Measurements from ENCODE around the gene FAM124A.
"Not testable (repeated sequence)": the region's sequence is repeated elsewhere in the genome, so short reads cannot be mapped to it uniquely, and the experiment has no call there.

Gene FAM124A

DNA sequence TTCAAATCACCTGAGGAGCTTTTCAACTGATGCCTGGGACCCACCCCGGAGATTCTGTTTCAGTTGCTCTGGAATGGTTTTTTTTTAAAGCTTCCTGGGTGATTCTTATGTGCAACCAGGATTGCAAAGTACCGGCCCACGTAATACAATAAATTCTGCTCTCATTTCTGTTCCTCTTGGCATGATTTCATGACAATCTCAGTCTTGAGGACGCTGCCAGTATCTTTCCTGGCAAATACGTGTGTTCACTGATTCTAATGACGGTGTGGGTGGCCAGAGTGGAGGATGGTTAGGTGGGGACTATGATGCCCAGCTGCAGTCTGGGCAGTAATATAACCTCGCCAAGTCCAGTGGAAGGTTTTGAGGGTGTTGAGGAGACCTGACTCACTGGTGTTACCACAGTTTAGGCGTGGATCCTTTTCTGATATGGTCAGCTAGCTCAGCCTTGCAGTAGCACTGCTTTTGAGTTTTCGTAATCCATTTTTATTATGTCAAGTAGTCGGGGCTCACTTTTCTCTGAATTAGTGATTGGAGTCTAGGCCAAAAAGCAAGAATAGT lies 49.4 kb downstream of the FAM124A start:
- no peak for DNase-seq (ENCODE audit: low spot score)

DNA sequence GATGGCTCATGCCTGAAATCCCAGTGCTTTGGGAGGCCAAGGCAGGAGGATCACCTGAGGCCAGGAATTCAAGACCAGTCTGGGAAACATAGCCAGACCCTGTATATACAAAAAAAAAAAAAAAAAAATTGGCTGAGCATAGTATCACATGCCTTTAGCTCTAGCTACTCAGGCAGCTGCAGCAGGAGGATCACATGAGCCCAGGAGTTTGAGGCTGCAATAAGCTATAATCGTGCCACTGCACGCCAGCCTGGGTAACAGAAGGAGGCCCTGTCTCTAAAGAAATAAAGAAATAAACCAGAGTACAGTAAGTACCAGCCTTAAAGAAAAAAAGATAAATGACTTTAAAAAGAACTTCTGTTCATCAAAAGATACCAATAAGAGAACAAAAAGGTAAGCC lies 52.9 kb downstream of the FAM124A start:
- no peak for DNase-seq (ENCODE audit: low spot score)

DNA sequence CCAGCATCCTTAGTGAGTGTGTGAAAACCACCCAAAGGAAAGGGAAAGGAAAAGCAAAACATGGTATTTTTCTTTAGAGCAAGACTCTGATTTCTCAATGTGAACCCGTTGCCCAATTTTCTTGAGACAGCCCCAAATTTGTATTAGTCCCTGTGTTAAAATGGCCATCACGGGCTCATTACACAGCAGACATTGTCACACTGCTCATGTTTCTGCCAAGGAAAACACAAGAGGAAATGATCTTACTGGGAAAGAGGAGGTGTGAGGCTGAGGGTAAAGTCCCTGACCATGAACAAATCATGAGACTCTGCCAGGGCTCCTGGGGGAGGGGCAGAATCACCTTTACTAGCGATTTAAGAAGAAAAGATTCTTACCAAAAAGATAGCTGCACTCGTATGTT lies 54.4 kb downstream of the FAM124A start:
- DNase-seq (ENCODE audit: low spot score), result no peak

DNA sequence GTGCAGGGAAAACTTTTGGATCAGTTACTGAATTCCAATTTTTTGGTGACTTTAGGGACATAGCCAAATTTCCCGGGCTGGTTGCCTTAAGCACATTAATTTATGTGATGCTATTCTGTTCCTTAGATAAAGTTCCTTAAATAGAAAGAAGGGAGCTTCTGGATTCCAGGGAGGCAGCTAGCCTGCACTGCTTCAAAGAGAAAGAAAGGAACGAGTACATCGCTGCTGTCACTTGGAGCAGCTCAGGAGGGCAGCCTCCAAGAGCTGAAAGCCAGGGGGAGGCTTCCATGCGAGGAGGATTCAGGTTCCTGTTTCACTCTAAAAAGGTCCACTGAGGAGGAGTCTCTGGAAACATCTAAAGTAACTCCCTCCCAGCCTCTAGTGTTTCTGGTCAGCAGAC lies 55.7 kb downstream of the FAM124A start:
- no peak for DNase-seq (ENCODE audit: low spot score)

DNA sequence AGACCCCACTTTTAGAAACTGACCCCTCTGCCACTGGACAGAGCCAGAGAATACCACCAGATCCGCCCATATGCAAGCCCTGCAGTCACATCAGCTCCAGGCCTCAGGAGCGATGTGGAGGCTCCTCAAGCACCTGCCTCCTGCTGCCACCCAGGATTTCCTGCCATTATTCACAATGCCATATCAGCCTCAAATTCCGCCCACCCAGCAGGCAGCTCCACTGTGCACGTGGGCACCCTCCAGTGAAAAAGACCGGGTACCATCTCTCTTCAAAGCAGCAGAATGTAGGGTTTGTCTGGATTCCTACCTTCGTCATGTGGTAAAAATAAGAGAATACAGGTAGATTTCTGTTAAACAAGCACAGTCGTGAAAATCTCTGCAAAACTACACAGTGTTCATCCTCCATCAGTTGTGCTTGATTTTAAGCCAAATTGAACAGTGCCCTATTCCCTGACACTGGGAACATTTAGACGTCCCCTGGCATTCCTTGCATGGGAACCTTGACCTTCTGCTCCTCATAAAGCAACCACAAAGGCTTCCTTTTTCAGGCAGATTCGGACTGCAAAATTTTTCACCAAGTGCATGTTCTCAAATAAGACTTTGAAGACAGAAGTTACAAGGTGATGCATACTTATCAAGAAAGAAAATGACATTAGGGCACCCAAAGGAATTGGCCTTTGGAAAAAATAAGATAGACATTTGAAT lies 56.4 kb downstream of the FAM124A start:
- DNase-seq (ENCODE audit: low spot score), result no peak

DNA sequence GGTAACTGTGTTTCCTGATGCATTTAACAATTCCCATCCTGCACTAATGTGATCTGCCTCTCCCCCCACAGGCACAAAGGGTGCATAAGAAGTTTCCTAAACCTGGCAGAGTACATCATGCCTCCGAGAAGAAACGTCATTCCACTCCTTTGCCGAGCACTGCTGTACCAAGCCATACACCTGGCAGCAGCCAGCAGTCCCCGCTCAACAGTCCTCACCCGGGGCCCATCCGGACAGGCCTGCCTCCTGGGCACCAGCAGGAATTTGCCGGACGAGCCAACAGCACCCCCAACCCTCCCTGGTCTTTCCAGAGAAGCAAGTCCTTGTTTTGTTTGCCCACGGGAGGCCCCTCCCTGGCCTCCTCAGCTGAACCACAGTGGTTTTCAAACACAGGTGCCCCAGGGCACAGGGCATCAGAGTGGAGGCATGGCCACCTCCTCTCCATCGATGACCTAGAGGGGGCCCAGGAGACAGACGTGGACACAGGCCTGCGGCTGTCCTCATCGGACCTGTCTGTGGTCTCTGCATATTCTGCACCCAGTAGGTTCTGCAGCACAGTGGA lies 58.3 kb downstream of the FAM124A start:
- DNase-seq (ENCODE audit: low spot score), result no peak

DNA sequence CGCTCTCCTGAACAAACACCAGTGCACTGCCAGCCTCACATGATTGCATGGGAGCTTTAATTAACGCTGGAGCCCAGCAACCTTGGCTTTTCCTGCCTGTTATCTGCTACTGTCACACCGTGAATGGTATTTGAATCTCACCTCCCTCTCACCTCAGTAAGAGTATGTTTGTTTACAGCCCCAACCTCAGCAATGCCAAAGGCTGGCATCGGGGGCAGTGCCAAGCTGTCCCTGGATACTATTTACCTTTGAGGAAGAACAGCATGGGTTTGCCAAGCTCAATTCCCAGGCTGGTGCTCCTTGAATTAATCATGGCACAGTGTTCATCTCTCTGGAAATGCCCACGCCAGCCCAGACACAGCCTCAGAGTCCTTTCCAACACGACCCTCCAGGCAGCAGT lies 60.1 kb downstream of the FAM124A start:
- no peak for DNase-seq (ENCODE audit: low spot score)

DNA sequence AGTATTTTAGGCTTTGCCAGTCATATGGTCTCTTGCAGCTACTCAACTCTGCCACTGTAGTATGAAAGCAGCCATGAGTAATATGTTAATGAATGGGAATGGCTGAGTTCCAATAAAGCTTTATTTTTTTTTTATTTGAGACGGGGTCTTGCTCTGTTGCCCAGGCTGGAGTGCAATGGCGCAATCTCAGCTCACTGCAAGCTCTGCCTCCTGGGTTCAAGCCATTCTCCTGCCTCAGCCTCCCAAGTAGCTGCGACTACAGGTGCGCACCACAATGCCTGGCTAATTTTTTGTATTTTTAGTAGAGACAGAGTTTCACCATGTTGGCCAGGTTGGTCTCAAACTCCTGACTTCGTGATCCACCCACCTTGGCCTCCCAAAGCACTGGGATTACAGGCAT lies 60.7 kb downstream of the FAM124A start:
- DNase-seq (ENCODE audit: low spot score), result not testable (repeated sequence)

DNA sequence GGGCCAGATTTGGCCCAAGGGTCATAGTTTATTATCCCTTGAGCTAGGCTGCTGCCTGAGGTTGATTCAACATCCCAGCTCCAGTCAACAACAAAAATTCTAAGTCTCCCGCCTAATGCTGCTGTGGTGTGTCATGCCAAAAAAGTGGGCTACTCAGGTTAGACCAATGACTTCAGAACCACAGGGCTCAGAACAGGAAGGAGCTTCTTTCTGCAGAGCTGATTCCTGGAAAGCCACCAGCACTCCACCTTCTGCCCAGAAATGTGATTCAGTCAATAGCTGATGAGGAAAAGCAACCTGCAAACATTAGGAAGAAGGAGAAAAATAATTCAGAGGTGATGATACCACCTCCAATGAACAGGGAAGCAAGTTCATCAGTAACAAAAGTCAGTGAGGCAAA lies 61.2 kb downstream of the FAM124A start:
- no peak for DNase-seq (ENCODE audit: low spot score)

DNA sequence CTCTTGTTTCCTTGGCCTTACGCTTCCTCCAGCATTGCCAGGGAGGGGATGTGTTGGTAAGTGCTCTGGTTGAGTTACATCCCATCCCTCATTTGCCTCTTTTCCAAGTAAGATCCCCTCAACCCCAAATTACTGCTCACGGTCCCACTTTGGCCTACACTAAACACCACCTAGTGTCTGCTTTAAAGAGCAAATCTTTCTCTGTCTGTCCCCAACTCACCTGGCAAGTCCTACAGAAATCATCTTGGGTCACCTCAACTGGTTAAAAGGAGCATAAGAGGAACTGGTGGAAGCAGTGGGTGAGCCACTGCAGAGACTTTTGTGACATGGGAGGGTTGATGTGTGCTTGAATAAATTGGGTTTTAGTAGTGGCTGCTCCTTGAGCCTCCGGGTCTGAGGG lies 62.1 kb downstream of the FAM124A start:
- DNase-seq (ENCODE audit: low spot score), result no peak

DNA sequence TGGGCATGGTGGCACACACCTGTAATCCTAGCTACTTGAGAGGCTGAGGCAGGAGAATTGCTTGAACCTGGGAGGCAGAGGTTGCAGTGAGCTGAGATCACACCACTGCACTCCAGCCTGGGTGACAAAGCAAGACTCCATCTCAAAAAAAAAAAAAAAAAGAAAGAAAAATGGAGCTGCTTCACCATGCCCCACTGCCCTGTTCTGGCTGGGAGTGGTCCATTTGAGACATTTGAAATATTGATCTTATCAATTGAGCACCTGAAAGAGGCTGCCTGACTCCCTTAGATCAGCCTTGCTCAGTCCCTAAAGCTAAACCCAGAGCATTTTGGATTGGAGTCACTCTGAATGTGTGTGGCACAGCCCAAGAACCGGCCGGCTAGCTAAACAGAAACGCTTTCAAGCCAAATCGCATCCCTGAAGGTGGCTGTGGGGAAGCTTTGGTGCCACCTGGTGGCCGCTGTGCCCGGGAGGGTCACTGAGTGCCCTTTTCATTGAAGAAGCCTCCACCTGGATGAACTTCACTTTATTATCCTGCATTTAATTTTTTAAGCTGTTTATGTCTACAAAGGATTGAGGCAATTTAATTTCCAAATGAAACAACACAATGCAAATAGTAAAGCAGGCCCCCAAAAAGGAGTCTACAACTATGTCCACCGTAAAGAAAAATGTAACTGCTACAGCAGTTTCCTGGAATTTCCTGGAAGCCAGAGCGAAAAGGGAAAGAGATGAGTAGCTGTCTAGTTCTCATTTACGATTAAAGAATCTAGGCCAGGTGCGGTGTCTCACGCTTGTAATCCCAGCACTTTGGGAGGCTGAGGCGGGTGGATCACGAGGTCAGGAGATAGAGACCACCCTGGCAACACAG lies 64.2 kb downstream of the FAM124A start:
- DNase-seq (ENCODE audit: low spot score), result peak; percentile 62

DNA sequence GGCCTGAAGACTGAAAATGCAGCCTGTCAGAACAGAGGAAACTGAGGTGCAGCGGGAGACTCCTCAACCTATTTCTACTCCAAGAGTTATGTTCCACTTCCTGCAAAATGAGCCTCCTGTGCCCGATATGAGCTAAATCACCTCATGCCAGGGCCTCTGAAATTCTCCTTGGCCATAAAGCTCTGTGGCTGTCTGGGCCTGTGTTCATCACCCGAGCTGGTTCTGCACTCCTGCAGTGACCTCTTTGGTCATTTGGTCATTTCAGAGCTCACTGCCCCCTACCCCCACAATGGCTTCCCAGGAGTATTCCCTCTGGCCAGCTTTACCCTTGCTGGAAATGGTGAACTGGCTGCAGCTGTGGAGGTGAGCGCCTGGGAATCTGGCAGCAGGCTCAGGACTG lies 65.6 kb downstream of the FAM124A start:
- DNase-seq (ENCODE audit: low spot score), result no peak

DNA sequence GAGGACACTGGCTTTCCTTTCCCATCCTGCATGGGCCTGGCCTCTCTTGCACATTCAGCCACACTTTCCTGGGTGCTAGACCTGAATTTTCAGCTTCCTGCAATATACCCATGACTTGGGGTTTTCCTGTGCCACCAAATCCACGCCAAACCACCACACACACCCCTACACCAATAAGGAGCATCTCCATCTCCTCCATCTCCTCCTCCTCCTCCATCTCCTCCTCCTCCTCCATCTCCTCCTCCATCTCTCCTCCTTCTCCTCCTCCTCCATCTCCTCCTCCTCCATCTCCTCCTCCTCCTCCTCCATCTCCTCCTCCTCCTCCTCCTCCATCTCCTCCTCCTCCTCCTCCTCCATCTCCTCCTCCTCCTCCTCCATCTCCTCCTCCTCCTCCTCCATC lies 66.1 kb downstream of the FAM124A start:
- DNase-seq (ENCODE audit: low spot score), result not testable (repeated sequence)

DNA sequence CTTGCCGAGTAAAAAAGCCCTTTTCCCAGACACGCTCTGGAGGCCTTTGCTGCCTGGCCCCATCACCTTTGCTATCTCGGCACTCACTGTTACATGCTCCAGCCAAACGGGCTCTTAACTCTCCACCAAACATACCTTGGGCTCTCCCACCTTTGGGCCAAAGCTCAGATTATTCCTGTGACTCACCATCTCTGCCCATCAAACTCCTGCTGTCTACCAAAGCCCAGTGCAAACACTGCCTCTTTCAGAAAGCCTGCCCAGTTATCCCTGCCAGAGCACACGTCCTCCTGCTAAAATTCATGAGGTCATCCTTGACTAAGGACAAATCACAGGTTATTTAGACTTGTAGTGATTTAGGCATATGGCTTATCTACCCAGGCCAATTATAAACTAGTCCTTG lies 69.1 kb downstream of the FAM124A start:
- no peak for DNase-seq (ENCODE audit: low spot score)

DNA sequence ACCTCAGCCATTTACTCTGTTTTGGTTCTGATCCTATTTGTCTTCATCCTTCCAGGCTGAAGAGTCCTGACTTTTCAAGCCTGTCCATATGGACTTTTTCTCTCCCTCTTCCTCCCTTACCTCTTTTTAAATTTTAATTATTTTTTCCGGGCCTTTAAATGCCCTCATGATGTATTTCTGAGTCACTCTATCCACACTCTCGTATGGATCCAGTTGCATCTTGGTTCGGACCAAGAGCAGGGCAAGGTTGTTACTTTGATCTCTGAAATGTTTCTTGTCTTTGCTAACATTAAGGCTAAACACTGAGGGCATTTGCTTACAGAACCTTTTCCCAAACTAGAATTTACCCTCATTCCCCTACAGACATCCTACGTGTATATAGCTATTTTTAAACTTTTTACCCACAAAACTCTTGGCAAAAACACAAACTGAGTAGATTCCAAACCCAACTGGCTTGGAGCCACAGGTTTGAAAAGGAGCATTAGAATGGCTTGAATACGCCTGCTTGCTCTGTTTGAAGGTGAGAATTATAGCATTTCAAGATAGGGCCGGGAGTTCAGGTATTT lies 69.9 kb downstream of the FAM124A start:
- no peak for DNase-seq (ENCODE audit: low spot score)

DNA sequence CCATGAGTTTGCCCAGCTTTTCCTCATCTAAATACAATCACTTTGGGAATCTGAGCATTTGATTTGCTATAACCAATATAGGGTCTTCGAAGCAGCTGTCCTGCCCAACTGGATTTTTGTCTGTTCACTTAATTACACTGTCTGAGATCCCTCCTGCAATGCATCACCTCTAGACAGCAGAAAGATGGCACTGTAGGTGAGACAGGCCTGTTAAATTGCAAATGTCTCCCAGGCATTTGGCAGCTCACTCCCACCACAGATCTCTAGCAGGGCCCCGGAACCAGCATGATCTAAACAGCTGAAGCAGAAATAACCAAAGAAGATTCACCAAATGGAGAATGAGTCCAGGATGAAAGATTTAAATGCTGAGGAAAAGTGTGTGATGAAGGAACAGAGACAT lies 75.4 kb downstream of the FAM124A start:
- DNase-seq (ENCODE audit: low spot score), result no peak

DNA sequence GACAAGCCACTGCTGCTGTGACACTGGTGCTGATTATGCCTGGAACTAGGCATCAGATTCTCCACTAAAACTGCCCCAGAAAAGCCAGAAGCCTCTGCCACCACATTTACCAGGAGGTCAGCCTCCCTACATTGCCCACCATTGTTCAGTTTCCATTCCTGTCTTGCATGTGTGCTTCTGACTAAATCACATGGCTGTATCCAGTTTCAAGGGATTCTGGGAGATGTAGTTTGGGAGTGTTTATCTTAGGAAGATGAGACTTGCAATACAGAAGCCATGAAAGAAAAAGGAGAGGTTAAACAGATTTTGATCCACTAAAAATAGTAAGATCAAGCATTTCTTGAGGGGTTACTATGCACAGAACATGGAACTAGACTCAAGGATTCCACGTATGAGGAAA lies 76.6 kb downstream of the FAM124A start:
- DNase-seq (ENCODE audit: low spot score), result no peak

DNA sequence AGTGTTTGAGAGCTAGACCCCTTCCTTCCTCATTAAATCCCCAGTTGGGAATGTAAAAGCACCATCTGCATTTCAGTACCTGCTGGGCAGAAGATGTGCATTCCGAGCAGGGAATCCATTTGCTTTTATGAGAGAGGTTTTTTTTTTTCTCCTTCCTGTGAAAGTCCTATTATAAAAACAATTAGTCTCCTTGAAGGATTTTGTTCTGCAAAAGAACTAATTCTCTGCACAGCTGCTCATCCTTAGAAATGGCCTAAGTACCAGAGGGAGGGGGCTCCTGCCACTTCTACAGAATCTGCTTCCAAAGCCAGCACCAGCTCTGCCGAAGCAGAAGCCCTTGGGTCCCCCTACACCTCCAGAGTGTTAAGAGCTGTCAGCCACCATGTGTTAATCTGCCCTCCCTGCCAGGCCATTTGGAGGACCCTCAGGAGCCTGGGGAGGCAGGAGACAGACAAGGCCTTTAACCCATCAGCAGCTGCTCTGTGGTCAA lies 80.9 kb downstream of the FAM124A start:
- no peak for DNase-seq (ENCODE audit: low spot score)

DNA sequence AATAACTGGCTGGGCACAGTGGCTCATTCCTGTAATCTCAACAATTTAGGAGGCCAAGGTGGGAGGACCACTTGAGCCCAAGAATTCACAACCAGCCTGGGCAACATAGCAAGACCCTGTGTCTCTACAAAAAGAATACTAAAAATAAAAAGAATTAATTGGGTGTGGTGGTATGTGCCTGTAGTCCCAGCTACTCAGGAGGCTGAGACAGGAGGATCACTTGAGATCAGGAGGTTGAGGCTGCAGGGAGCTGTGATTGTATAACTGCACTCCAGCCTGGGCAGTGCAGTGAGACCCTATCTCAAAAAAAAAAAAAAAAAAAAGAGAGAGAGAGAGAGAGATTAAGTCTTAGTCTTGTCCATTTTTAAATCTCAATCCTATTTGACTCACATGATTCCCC lies 81.7 kb downstream of the FAM124A start:
- no peak for DNase-seq (ENCODE audit: low spot score)

DNA sequence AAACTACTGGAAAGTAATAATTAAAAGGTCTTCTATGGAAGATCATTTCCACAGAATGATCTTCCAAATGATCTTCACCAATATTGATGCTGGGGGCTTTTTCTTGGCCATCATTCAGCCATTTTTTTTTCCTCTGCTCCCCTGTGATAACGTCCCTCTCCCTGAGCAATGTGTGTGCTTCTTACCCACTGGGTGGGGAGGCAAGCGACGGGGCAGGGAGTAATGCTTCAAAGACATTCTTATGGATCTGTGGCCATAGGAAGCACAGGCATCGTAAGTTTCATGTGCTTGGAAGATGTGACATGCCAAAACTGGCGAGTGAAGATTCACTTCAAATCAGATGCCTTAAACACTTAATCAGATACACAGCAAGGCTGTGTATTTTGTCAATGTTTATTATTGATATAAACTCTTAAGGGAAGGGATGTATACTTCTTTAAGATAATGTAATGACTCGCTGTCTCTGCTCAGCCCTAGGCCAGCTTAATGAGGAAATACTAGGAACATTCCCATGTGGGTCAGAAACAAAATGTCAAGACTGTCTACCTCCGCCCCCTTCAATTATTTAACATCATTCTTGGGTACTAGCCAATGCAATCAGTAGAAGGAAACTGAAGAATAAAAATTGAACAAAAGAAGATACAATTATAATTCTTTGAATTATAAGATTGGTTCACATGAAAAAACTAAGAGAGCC lies 83.2 kb downstream of the FAM124A start:
- DNase-seq (ENCODE audit: low spot score), result no peak

DNA sequence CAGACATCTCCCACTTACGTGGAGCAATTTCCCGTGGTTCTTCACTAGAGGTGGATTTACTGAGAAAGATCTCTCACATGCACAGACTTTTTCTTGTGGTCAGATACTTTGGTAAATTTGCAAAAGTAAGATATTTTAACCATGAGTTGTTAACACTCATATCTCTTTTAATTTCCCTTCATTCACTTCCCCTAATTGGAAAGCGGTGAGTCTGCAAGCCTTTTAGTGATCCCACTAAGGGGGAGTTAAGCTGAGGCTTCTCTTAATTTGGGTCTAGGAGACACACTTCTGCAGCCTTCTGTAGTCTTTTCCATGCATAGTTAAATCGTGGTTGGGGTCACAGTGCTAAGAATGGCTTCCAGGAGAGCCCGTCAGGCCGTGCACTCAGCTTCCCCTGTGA lies 86.6 kb downstream of the FAM124A start:
- no peak for DNase-seq (ENCODE audit: low spot score)

DNA sequence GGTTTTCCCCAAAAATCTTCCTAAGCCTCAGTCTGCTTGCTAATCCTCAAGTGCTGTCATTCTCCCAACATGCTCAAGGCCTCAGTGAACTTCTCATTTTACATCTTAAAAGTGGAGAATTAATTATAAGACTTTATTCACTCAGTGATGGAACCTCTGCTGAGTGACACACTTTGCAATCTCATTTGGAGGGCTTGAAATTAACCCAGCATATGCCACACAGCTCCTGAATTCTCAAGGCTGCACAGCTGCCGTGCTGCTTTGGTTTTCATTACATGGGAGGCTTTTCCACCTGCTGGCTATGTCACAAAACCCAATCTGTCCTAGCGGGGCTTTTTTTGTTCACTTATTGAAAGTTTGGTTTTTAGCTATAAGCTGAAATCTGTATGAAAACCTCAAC lies 89.0 kb downstream of the FAM124A start:
- no peak for DNase-seq (ENCODE audit: low spot score)
